ENCODE data around the gene DSCAML1. TPM values are rescaled to one million over a fixed set of nuclear protein-coding genes. Genes with fewer than 3 reads are reported as not detected.

The DSCAML1 gene
- total RNA-seq, 1 experiment from 2014 or later = 0.15 TPM

DNA sequence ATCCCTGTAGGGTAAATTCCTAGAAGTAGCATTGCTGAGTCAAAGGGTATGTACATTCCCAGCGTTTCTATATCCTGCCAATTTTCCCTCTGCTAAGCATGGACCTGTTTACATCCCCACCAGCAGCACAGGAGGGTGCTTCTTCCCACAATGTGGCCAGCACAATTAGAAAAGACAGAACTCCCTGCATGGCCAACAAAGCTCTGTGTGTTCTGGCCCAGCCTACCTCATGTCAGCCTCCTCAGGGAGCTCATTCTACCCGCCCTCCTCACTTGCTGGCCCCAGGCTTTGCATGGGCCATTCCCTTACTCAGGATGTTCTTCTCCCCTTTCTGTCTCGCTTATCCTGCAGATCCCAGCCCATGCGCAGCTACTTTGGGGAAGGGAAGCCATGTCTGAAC lies 186.1 kb downstream of the DSCAML1 start:
- H3K56ac ChIP-seq (ENCODE audit: insufficient read length, low read depth, low read length) = no peak overlapping the region
- no peak overlapping the region for H3K27ac Mint-ChIP-seq
- no peaks in the 10 kb centered on the region for H3K23me2 ChIP-seq (ENCODE audit: insufficient read length, low read depth, low read length, poor library complexity, severe bottlenecking)
- no peaks in the 10 kb centered on the region for H3K36me3 Mint-ChIP-seq (ENCODE audit: insufficient read depth in 1 of 3, low read depth in 3 of 3)
- H3K23ac ChIP-seq (ENCODE audit: insufficient read length, low read depth, low read length) = no peak overlapping the region
- H3K9me3 ChIP-seq (ENCODE audit: control insufficient read depth, low read depth, low read length) = no peaks in the 10 kb centered on the region
- no peak overlapping the region for H2BK20ac ChIP-seq (ENCODE audit: low read depth, low read length, poor library complexity, severe bottlenecking)
- no peak for DNase-seq
- H3K9me3 Mint-ChIP-seq = no peaks in the 10 kb centered on the region; a peak in 1 of 5 replicates
- no CpG with 5 or more reads among the region's 4 CpGs for WGBS (ENCODE audit: extremely low coverage, insufficient read length, low lambda C conversion rate)
- H2BK5ac ChIP-seq (ENCODE audit: insufficient read length, low read length) = no peak overlapping the region
- no peak overlapping the region for H2BK12ac ChIP-seq (ENCODE audit: insufficient read length, low read depth, low read length)
- no peak overlapping the region for H2AFZ ChIP-seq (ENCODE audit: low read length)
- H3K79me1 ChIP-seq (ENCODE audit: insufficient read depth, low read depth, low read length, poor library complexity, severe bottlenecking) = no peaks in the 10 kb centered on the region
- no peak overlapping the region for H2AK5ac ChIP-seq (ENCODE audit: insufficient read length, low read length)
- no peak overlapping the region for H3K18ac ChIP-seq (ENCODE audit: insufficient read length, low read depth, low read length)
- no peak overlapping the region for H3K4me2 ChIP-seq (ENCODE audit: insufficient read depth, insufficient read length, low read length)
- no peak overlapping the region for H4K5ac ChIP-seq (ENCODE audit: insufficient read length, low read depth, low read length)
- TF ChIP-seq, protein P1, sequence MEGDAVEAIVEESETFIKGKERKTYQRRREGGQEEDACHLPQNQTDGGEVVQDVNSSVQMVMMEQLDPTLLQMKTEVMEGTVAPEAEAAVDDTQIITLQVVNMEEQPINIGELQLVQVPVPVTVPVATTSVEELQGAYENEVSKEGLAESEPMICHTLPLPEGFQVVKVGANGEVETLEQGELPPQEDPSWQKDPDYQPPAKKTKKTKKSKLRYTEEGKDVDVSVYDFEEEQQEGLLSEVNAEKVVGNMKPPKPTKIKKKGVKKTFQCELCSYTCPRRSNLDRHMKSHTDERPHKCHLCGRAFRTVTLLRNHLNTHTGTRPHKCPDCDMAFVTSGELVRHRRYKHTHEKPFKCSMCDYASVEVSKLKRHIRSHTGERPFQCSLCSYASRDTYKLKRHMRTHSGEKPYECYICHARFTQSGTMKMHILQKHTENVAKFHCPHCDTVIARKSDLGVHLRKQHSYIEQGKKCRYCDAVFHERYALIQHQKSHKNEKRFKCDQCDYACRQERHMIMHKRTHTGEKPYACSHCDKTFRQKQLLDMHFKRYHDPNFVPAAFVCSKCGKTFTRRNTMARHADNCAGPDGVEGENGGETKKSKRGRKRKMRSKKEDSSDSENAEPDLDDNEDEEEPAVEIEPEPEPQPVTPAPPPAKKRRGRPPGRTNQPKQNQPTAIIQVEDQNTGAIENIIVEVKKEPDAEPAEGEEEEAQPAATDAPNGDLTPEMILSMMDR (conservative IDR thresholded peaks at IDR 0.05) = no peak
- peaks cover 69 to 73% of the 10 kb centered on the region in 2 experiments for H3K4me1 Mint-ChIP-seq
- no peak overlapping the region for H3K4ac ChIP-seq (ENCODE audit: low read depth, low read length)
- H3K27me3 Mint-ChIP-seq (ENCODE audit: low read depth) = peaks cover 26% of the 10 kb centered on the region
- H3K9ac ChIP-seq (ENCODE audit: extremely low read depth, insufficient read length, low read length) = no peak overlapping the region
- H4K20me1 ChIP-seq (ENCODE audit: control insufficient read depth, insufficient read depth, insufficient read length) = no peaks in the 10 kb centered on the region
- no peaks in the 10 kb centered on the region for H3K79me2 ChIP-seq (ENCODE audit: insufficient read depth, low read length)
- H2BK15ac ChIP-seq (ENCODE audit: low read depth, low read length) = no peak overlapping the region
- H3K27ac ChIP-seq (ENCODE audit: insufficient read length, low read depth, low read length) = no peak overlapping the region
- H3K4me3 Mint-ChIP-seq = no peak overlapping the region
- no peak overlapping the region for H2BK120ac ChIP-seq (ENCODE audit: low read depth, low read length, poor library complexity, severe bottlenecking)
- no peak overlapping the region for H3K14ac ChIP-seq (ENCODE audit: insufficient read depth, low read length)
- no peaks in the 10 kb centered on the region; the same call in 1 of the 2 replicates for H3K27me3 ChIP-seq (ENCODE audit: insufficient read depth, low read length)
- H3K4me1 ChIP-seq (ENCODE audit: insufficient read depth, low read length) = peaks cover 8% of the 10 kb centered on the region; the same call in 1 of the 2 replicates
- no peak overlapping the region for H4K91ac ChIP-seq (ENCODE audit: insufficient read length, low read depth, low read length)
- no peak overlapping the region for H3T11ph ChIP-seq (ENCODE audit: low read length)
- no peak overlapping the region for H4K8ac ChIP-seq (replicated peaks; ENCODE audit: insufficient read length, low read depth, low read length)

All from H9 (cell line).